Left colon (tissue), 2 donors: ENCODE data around the gene TMEM94. TPM values are rescaled to one million over a fixed set of nuclear protein-coding genes. Genes with fewer than 3 reads are reported as not detected.
A peak's percentile ranks its signal among the peaks of the same experiment; 100 is the strongest.

ENCODE experiments used
- ATAC-seq: fragments of 200-7000 bp; cut with Tn5 transposase; one replicate; pipeline ENCODE4 v1.9.1; 2020; ENCODE audit warnings: mild to moderate bottlenecking, moderate library complexity
- DNase-seq, 2 donors: peaks; one replicate each; pipeline ENCODE4 v3.0.0-alpha.2; 2020
- intact Hi-C, 2 donors: fragments of 100-400 bp; cut with DNase I in 1 of 2; cut with micrococcal nuclease in 1 of 2; formaldehyde crosslinking; loops; one replicate each; pipeline versions ENCODE4 v1.11.2 to v1.14.0; 2022; cut with DNase I, micrococcal nuclease
- total RNA-seq, 2 donors: library from RNA; stranded (reverse); fragmentation: NEBNext Ultra II Directional; extraction: Animal tissue kit (Norgen Biotek cat#: 25700); gene quantifications; one replicate each; pipeline ENCODE4 v1.2.1, GENCODE V29; 2021
- donor health status: DM: no; HTN: no; CAD: no.
- donor health status: DM: yes; HTN: yes; CAD: no.

TMEM94 gene
- total RNA-seq, 2 donors from 2014 or later: 99.9 to 123 TPM

GRCh38 chr17:75503337-75503950 lies 47.0 kb downstream of the TMEM94 start:
- ATAC-seq (no peak), DNase-seq (no peak)
- intact Hi-C loops: loop anchor here in 1 of 2 donors (10.0 kb wide), 1 partner anchor 79 kb away; no protein-coding TSS in a partner anchor

GRCh38 chr17:75503976-75504346 lies 47.5 kb downstream of the TMEM94 start:
- intact Hi-C loops: loop anchor here in 1 of 2 donors (10.0 kb wide), 1 partner anchor 79 kb away; no protein-coding TSS in a partner anchor
- no peak for DNase-seq
- ATAC-seq: no peak

DNA sequence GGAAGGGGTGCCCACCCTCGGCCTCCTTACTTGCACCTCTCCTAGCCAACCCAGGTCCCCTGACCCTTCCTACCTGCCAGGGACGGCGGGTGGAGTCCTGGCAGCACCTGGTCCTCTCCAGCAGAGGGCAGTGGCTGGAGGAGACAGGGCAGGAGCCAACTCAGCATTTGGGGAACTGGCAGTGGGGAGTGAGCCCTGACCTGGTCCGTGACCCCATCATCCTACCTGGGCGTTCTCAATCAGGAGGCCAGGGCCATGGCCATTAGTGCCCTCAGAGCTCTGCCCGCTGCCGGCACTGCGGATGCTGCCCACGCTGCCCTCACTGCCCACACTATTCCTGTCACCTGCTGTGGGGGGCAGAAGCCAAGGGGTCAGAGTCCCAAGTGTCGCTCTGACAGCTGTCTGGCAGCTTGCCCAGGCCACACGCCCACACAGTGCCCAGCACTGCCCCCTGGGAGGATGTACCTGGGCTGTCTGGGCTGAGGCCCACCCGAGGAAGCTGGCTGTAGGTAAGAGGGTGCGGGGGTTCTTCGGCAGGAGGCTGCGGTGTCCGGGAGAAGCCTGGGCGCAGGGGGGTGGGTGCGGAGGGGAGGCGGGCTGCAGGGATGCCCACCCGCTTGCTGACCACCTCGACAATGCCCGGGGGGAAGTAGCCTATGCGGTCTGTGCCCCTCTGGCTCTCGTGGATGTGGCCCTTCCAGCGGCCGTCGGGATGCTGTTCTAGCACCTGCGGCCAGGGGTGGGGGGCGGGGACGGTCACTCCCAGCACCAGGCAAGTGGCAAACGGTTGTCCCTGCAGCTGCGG lies 48.1 kb downstream of the TMEM94 start:
- DNase-seq: peak in 1 of 2 donors; percentile 57
- intact Hi-C loops: loop anchor here in 1 of 2 donors (10.0 kb wide), 1 partner anchor 80 kb away; no protein-coding TSS in a partner anchor
- peak; percentile 65 for ATAC-seq

DNA sequence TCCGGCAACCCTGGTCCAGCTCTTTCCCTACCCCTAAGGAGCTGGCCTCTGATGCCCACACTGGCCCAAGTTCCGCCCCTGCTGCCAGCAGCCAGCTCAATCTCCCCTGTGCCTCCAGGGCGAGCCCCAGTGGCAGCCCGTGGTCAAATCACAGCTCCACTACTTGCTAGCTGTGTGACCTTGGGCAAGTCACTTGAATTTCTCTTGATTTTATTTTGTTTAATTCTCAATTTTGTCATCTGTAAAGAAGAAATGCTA lies 48.6 kb downstream of the TMEM94 start:
- ATAC-seq: no peak
- intact Hi-C loops: loop anchor here in 1 of 2 donors (10.0 kb wide), 1 partner anchor 80 kb away; no protein-coding TSS in a partner anchor
- no peak for DNase-seq

DNA sequence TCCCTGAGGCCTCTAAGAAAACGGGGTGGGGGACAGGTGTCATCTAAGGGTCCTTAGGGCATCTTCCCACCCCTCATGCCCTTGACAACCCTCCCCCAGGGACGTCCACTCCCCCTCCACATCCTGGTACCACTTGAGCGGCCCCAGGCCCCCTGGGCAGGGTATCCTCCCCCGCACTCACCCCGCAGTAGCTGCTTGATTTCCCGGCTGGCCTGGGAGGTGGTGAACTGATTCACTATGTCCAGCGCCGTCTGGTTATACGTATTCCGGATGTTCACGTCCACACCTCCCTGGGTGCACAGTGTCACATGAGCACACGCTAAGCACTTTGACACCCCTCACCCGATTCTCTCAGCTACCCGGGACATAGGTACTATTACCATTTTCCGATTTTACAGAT lies 49.2 kb downstream of the TMEM94 start:
- ATAC-seq (no peak), DNase-seq (no peak)
- intact Hi-C loops: loop anchor here in 1 of 2 donors (10.0 kb wide), 1 partner anchor 81 kb away; no protein-coding TSS in a partner anchor

- no peak for DNase-seq
- no peak for ATAC-seq
- intact Hi-C loops: loop anchor here in 1 of 2 donors (10.0 kb wide), 1 partner anchor 81 kb away; no protein-coding TSS in a partner anchor
Observed at GRCh38 chr17:75506134-75506533, 49.7 kb downstream of the TMEM94 start.

GRCh38 chr17:75506888-75507287 lies 50.5 kb downstream of the TMEM94 start:
- intact Hi-C loops: loop anchor here in 1 of 2 donors (10.0 kb wide), 1 partner anchor 82 kb away; no protein-coding TSS in a partner anchor
- DNase-seq (no peak), ATAC-seq (no peak)

- intact Hi-C loops: loop anchor here in 1 of 2 donors (10.0 kb wide), 1 partner anchor 83 kb away; no protein-coding TSS in a partner anchor
- ATAC-seq: no peak
Observed at GRCh38 chr17:75507733-75508719, 51.6 kb downstream of the TMEM94 start.

GRCh38 chr17:75508931-75509361 lies 52.5 kb downstream of the TMEM94 start:
- intact Hi-C loops: loop anchor here in 1 of 2 donors (10.0 kb wide), 1 partner anchor 84 kb away; no protein-coding TSS in a partner anchor
- peak; percentile 23 for ATAC-seq
- DNase-seq: no peak

More at GRCh38 chr17:75507733-75508719, 51.6 kb downstream of the TMEM94 start:
- DNase-seq: no peak

DNA sequence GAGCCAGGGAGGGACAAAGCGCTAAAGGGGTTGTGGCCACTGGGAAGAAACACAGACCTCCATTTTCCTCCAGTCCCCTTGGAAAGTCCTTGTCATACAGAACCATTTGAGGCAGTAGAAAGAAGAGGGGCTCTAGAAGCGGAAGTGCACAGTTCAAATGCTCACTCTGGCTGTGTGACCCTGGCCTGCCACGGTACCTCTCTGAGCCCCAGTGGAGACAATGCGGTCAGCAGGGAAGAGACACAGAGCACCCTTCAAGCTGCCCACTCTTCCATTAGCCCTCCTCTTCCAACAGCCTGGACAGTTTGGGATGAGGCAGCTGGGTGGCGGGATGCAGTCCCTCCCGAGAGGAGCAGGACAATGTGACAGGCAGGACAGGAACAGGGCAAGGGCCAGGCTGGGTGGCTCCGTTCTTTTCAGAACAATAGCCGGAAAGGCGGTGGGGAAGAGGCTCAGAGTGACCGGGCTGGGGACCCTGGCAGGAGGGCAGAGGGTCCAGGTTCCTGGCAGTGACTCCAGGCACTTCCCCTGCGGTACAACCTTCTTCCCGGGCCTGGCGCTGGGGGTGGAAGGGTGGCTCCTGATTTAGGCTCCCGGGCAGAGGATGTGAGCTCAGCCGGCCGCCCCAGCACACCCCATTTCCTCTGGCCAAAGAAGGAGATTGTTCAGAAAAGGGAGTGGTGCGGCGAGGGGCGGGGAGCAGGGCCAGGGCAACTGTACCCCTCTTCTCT lies 53.3 kb downstream of the TMEM94 start:
- ATAC-seq: no peak
- intact Hi-C loops: loop anchor here in 1 of 2 donors (10.0 kb wide), 1 partner anchor 85 kb away; no protein-coding TSS in a partner anchor

DNA sequence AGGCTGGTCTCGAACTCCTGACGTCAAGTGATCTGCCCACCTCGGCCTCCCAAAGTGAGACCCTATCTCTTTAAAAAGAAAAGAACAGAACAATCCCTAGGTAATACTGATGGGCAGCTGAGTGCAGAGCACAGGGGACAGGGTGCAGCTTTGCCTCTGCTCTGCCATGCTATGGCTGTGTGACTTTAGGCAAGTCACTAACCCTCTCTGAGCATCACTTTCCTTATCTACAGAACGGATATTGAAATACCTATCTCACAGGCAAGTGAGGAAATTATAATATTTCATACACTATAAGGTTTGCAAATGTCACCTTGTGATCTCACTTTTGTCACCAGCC lies 54.8 kb downstream of the TMEM94 start:
- ATAC-seq (no peak), DNase-seq (no peak)
- intact Hi-C loops: no loop called here

More for the DNA sequence above, 53.3 kb downstream of the TMEM94 start:
- no peak for DNase-seq

DNA sequence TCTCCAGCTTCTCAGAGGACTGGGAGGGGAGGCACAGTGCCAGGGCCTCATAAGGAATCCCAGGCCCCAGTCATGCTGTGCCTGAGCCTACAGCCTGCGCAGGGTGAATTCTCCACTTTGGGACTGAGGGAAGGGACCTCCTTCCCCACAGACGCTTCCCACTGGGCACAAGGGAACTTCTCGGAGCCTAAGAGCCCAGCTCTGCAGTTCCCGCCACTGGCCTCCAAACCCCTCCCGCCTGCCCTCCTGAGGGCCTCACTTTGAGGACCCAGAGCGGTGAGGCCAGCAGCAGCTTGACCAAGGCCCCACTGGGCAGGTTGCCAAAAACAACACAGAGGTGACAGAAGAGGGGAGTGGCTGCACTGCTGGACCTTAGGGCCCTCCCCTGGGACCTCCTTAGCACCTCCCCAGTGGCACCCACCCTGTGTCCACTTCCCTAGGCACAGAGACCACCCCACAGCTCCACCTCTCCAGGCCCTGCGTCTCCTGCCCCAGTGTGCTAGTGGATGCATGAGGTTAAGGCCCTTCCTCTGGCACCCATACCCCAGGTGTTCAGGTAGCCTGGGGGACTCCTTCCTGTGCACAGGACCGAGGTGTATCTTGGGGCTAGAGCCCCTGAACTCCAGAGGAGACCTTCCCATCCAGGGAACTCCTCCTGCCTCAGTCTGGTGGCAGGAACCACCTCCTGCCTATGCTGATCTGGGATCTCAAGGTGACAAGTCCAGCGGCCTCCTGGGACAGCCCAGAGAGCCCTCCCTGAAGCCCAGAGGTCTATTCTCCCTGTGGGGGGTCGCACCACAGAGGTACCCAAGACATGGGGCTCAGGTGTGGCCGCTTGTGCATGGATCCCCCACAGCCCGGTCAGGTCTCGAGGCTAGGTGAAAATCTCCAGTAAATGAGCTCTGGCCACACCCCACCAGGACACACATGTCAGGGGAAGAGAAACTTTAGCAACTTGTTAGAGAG lies 55.5 kb downstream of the TMEM94 start:
- DNase-seq: no peak
- no peak for ATAC-seq
- intact Hi-C loops: no loop called here

GRCh38 chr17:75512926-75513640 lies 56.6 kb downstream of the TMEM94 start:
- DNase-seq (no peak), ATAC-seq (no peak)
- intact Hi-C loops: no loop called here

DNA sequence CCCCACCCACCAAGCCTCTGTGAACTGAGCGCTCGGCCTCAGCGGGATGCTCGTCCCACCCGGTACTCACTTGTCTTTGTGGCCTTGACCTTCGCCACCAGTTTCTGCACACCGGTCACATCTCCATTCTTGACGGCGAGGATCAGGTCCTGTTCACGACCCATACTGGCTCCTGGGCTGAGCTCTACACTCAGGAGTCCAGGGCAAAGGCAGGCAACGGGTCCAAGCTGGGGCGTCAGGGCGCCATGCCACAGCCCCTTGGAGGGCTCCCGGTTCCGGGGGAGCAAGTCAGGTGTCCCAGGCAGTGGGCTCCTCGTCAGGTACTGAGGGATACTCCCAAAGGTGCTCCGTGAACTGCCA lies 57.2 kb downstream of the TMEM94 start:
- DNase-seq (no peak), ATAC-seq (no peak)
- intact Hi-C loops: no loop called here

- intact Hi-C loops: no loop called here
- ATAC-seq (no peak), DNase-seq (no peak)
Observed at GRCh38 chr17:75514299-75514918, 58.0 kb downstream of the TMEM94 start.

- peak; percentile 1 for ATAC-seq
- intact Hi-C loops: loop anchor here in 1 of 2 donors (5.0 kb wide), 1 partner anchor 88 kb away; no protein-coding TSS in a partner anchor
- no peak for DNase-seq
Observed at GRCh38 chr17:75514919-75515495, 58.6 kb downstream of the TMEM94 start.
